GM23338 (cell line): ENCODE measurements around the gene ULK4. TPM values are rescaled to one million over a fixed set of nuclear protein-coding genes. Genes with fewer than 3 reads are reported as not detected.

ENCODE experiments used
- ATAC-seq: fragments of 200-7000 bp; cut with Tn5 transposase; 3 replicates; pipeline ENCODE4 v1.9.1; 2020
- DNase-seq: peaks from one replicate; pipeline ENCODE4 v3.0.0-alpha.2; 2015; ENCODE audit warnings: low spot score
- H2AFZ ChIP-seq: fragments of 200-600 bp; sonication (generic); 2 replicates; pipeline ENCODE4 v1.8.0; 2016; ENCODE audit warnings: antibody characterized with exemption, mild to moderate bottlenecking, moderate library complexity
- H3F3A ChIP-seq: fragments of 200-600 bp; sonication (generic); replicated peaks from 2 replicates; pipeline ENCODE4 v1.8.0; 2017; ENCODE audit warnings: antibody characterized with exemption, mixed run types, low read depth
- H3K27ac ChIP-seq: fragments of 200-600 bp; sonication (generic); 2 replicates; pipeline ENCODE4 v1.6.1; 2016; ENCODE audit warnings: low read depth
- H3K27me3 ChIP-seq: fragments of 200-600 bp; sonication (generic); 2 replicates; pipeline ENCODE4 v1.8.0; 2016; ENCODE audit warnings: mild to moderate bottlenecking, mixed run types, moderate library complexity; ENCODE audit not compliant: insufficient read depth
- H3K36me3 ChIP-seq: fragments of 200-600 bp; sonication (generic); 2 replicates; pipeline ENCODE4 v1.8.0; 2016; ENCODE audit warnings: mild to moderate bottlenecking; ENCODE audit not compliant: insufficient read depth
- H3K4me1 ChIP-seq: fragments of 200-600 bp; sonication (generic); 2 replicates; pipeline ENCODE4 v1.8.0; 2016; ENCODE audit warnings: mild to moderate bottlenecking, moderate library complexity; ENCODE audit not compliant: insufficient read depth
- H3K4me2 ChIP-seq: fragments of 200-600 bp; sonication (generic); 2 replicates; pipeline ENCODE4 v1.7.1; 2017; ENCODE audit warnings: mixed run types
- H3K4me3 ChIP-seq: fragments of 200-600 bp; sonication (generic); 2 replicates; pipeline ENCODE4 v1.6.1; 2016; ENCODE audit warnings: mixed run types
- H3K79me2 ChIP-seq: fragments of 200-600 bp; sonication (generic); replicated peaks from 2 replicates; pipeline ENCODE4 v1.8.0; 2017; ENCODE audit warnings: mild to moderate bottlenecking; ENCODE audit not compliant: insufficient read depth
- H3K9me2 ChIP-seq: fragments of 200-600 bp; sonication (generic); 2 replicates; pipeline ENCODE4 v1.8.0; 2017; ENCODE audit not compliant: insufficient read depth
- H4K20me1 ChIP-seq: fragments of 200-600 bp; sonication (generic); replicated peaks from 2 replicates; pipeline ENCODE4 v1.8.0; 2017; ENCODE audit warnings: mild to moderate bottlenecking; ENCODE audit not compliant: insufficient read depth
- H3K27ac Mint-ChIP-seq: 2 replicates; pipeline ENCODE4 v1.8.0; 2020; ENCODE audit warnings: inconsistent platforms, mild to moderate bottlenecking, moderate library complexity, mixed read lengths
- H3K27me3 Mint-ChIP-seq: 3 replicates; pipeline ENCODE4 v1.8.0; 2022; ENCODE audit warnings: low read depth, mild to moderate bottlenecking, moderate library complexity, mixed read lengths, inconsistent platforms; ENCODE audit not compliant: insufficient read depth, poor library complexity
- H3K36me3 Mint-ChIP-seq: 3 replicates; pipeline ENCODE4 v1.8.0; 2021; ENCODE audit warnings: low read depth, mild to moderate bottlenecking, inconsistent platforms, moderate library complexity, mixed read lengths
- H3K4me1 Mint-ChIP-seq: 3 replicates; pipeline ENCODE4 v1.8.0; 2020; ENCODE audit warnings: mild to moderate bottlenecking, inconsistent platforms, mixed read lengths
- H3K4me3 Mint-ChIP-seq: 3 replicates; pipeline ENCODE4 v1.8.0; 2021; ENCODE audit warnings: moderate library complexity, mild to moderate bottlenecking, inconsistent platforms, mixed read lengths
- H3K9me3 Mint-ChIP-seq: 3 replicates; pipeline ENCODE4 v1.8.0; 2020; ENCODE audit warnings: moderate library complexity, mild to moderate bottlenecking, inconsistent platforms, mixed read lengths
- CREB1 ChIP-seq: fragments of 250-450 bp; sonication (Bioruptor Pico); IDR thresholded peaks from 2 replicates; pipeline ENCODE4 v1.5.0; 2020; ENCODE audit warnings: low read depth, mild to moderate bottlenecking, moderate library complexity
- EZH2 ChIP-seq: fragments of 200-600 bp; sonication (generic); IDR thresholded peaks from one replicate; pipeline ENCODE4 v1.8.0; 2017; ENCODE audit warnings: antibody characterized with exemption, mild to moderate bottlenecking, low read depth; ENCODE audit not compliant: unreplicated experiment
- EZH2phosphoT487 ChIP-seq: fragments of 200-600 bp; sonication (generic); IDR thresholded peaks from one replicate; pipeline ENCODE4 v1.8.1; 2018; ENCODE audit warnings: antibody characterized with exemption; ENCODE audit not compliant: unreplicated experiment
- JUNB ChIP-seq: IDR thresholded peaks from one replicate; pipeline ENCODE4 v1.6.1; 2016; ENCODE audit warnings: antibody characterized with exemption; ENCODE audit not compliant: unreplicated experiment
- POLR2AphosphoS5 ChIP-seq: IDR thresholded peaks from 2 replicates; pipeline ENCODE4 v1.6.1; 2016; ENCODE audit warnings: antibody characterized with exemption, low read depth
- STAT1 ChIP-seq: IDR thresholded peaks from one replicate; pipeline ENCODE4 v1.6.1; 2016; ENCODE audit warnings: antibody characterized with exemption; ENCODE audit not compliant: unreplicated experiment
- ZNF114 ChIP-seq: fragments of 250-450 bp; sonication (Bioruptor Pico); IDR thresholded peaks from 2 replicates; pipeline ENCODE4 v1.5.0; 2020; ENCODE audit warnings: mild to moderate bottlenecking, moderate library complexity
- ZNF331 ChIP-seq: fragments of 250-450 bp; sonication (Bioruptor Pico); IDR thresholded peaks from 2 replicates; pipeline ENCODE4 v1.5.0; 2020; ENCODE audit warnings: low read depth, mild to moderate bottlenecking, moderate library complexity
- polyA plus RNA-seq: library from polyadenylated mRNA; unstranded; fragments of >200 nt; fragmentation: Nextera tagmentation; extraction: Ambion mirVana; gene quantifications from 2 replicates; pipeline ENCODE4 v1.2.1, GENCODE V29; 2016
- total RNA-seq: library from RNA; depleted of rRNA; stranded (reverse); fragments of >200 nt; shearing (Covaris generic); gene quantifications from 2 replicates; pipeline ENCODE4 v1.2.3, GENCODE V29; 2014
- TF ChIP-seq, protein P1 (sequence below): IDR thresholded peaks from 2 replicates; pipeline ENCODE4 v1.6.1; 2016; ENCODE audit warnings: antibody characterized with exemption
- TF ChIP-seq, protein P2 (sequence below): IDR thresholded peaks from one replicate; pipeline ENCODE4 v1.6.1; 2018; ENCODE audit warnings: antibody characterized with exemption; ENCODE audit not compliant: unreplicated experiment
- TF ChIP-seq, protein P3 (sequence below), 2 experiments: fragments of 200-600 bp in 1 of 2; sonication (generic) in 1 of 2; conservative IDR thresholded peaks; 2 replicates each; pipeline versions ENCODE4 v1.5.1 to v1.6.1; 2016 to 2017; ENCODE audit warnings: antibody characterized with exemption in 2 of 2, low read depth in 2 of 2, mild to moderate bottlenecking in 2 of 2, moderate library complexity in 1 of 2

The ULK4 gene
- total and polyA plus RNA-seq, 2 experiments from 2014 or later: 20.8 to 41.4 TPM

DNA sequence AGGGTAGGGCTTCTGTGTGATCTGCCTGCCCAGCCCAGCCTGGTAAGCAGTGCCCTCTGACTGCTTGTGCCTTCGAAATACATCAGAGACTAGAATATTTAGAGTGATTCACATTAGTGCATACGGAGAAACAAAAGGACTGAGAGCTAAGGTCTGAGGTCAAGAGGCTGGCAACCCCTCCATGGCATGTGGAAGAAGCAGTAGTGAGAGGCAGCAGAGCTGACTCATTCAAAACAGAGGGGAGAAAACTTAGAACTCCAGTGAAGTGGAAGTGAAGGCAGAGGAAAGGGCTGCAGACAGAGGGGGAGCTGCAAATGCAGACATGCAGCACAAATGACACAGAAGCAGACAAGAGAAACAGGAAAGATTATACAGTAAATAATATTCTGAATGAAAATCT is 61.6 kb downstream of the ULK4 start:
- DNase-seq: no peak
- no peak for ATAC-seq
- Histone ChIP-seq H4K20me1 (no peaks in the 10 kb centered on the region), H3F3A (no peaks in the 10 kb centered on the region), H3K36me3 (no peaks in the 10 kb centered on the region), H3K27ac (0 out of 2 replicates have a peak overlapping the region, but pooled peaks have one; percentile 62), H3K79me2 (no peaks in the 10 kb centered on the region), H3K4me1 (no peaks in the 10 kb centered on the region), H3K27me3 (no peaks in the 10 kb centered on the region), H3K4me2 (no peak overlapping the region), H3K4me3 (no peak overlapping the region), H2AFZ (no peak overlapping the region), H3K9me2 (no peaks in the 10 kb centered on the region)
- H3K36me3 Mint-ChIP-seq: peaks cover 11% of the 10 kb centered on the region
- H3K9me3 Mint-ChIP-seq: no peaks in the 10 kb centered on the region
- TF ChIP-seq POLR2AphosphoS5 (no peak), ZNF331 (CRISPR knock-in tag) (no peak), JUNB (no peak), CREB1 (CRISPR knock-in tag) (no peak), ZNF114 (CRISPR knock-in tag) (no peak), EZH2 (no peak)
- TF ChIP-seq, protein P1, sequence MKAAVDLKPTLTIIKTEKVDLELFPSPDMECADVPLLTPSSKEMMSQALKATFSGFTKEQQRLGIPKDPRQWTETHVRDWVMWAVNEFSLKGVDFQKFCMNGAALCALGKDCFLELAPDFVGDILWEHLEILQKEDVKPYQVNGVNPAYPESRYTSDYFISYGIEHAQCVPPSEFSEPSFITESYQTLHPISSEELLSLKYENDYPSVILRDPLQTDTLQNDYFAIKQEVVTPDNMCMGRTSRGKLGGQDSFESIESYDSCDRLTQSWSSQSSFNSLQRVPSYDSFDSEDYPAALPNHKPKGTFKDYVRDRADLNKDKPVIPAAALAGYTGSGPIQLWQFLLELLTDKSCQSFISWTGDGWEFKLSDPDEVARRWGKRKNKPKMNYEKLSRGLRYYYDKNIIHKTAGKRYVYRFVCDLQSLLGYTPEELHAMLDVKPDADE: no peak
- no peak overlapping the region for H3K4me3 Mint-ChIP-seq
- H3K27me3 Mint-ChIP-seq: no peaks in the 10 kb centered on the region
- peak overlapping the region; percentile 16; the same call in 1 of the 2 replicates for H3K27ac Mint-ChIP-seq
- 0 out of 3 replicates have a peak, but pooled peaks cover 3% of the 10 kb centered on the region for H3K4me1 Mint-ChIP-seq

DNA sequence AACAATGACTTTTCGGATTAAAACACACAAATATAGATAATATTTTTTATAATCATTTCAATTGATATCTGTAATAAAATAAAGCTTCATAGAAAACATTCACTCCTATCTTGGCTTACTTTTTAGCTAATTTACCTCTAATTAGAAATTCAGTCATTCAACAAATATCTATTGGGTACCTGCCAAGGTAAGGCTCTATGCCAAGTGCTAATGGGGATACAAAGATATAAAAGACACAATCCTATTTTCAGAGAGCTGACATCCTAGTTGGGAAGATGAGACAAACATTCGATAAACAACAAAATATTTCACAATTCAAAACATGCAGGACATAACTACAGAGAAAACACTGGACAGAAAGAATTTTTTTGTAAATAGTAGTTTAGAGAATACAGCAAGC is 63.3 kb downstream of the ULK4 start:
- no peaks in the 10 kb centered on the region for H3K27me3 Mint-ChIP-seq
- no peaks in the 10 kb centered on the region for H3K9me3 Mint-ChIP-seq
- H3K4me1 ChIP-seq: no peaks in the 10 kb centered on the region
- no peak overlapping the region for H3K4me3 Mint-ChIP-seq
- 0 out of 3 replicates have a peak, but pooled peaks cover 3% of the 10 kb centered on the region for H3K4me1 Mint-ChIP-seq
- DNase-seq (no peak), ATAC-seq (no peak)
- no peak overlapping the region for H3K4me3 ChIP-seq
- H3K27me3 ChIP-seq: no peaks in the 10 kb centered on the region
- no peaks in the 10 kb centered on the region for H3F3A ChIP-seq
- peaks cover 11% of the 10 kb centered on the region for H3K36me3 Mint-ChIP-seq
- no peak overlapping the region for H3K4me2 ChIP-seq
- no peaks in the 10 kb centered on the region for H4K20me1 ChIP-seq
- H3K27ac Mint-ChIP-seq: no peak overlapping the region
- H3K9me2 ChIP-seq: no peaks in the 10 kb centered on the region
- no peaks in the 10 kb centered on the region for H3K79me2 ChIP-seq
- H3K36me3 ChIP-seq: no peaks in the 10 kb centered on the region
- no peak overlapping the region for H2AFZ ChIP-seq
- no peak overlapping the region for H3K27ac ChIP-seq
- TF ChIP-seq EZH2 (no peak), CREB1 (CRISPR knock-in tag) (no peak), STAT1 (no peak), ZNF114 (CRISPR knock-in tag) (no peak), JUNB (no peak), EZH2phosphoT487 (no peak), ZNF331 (CRISPR knock-in tag) (no peak), POLR2AphosphoS5 (no peak)
- TF ChIP-seq, protein P2, sequence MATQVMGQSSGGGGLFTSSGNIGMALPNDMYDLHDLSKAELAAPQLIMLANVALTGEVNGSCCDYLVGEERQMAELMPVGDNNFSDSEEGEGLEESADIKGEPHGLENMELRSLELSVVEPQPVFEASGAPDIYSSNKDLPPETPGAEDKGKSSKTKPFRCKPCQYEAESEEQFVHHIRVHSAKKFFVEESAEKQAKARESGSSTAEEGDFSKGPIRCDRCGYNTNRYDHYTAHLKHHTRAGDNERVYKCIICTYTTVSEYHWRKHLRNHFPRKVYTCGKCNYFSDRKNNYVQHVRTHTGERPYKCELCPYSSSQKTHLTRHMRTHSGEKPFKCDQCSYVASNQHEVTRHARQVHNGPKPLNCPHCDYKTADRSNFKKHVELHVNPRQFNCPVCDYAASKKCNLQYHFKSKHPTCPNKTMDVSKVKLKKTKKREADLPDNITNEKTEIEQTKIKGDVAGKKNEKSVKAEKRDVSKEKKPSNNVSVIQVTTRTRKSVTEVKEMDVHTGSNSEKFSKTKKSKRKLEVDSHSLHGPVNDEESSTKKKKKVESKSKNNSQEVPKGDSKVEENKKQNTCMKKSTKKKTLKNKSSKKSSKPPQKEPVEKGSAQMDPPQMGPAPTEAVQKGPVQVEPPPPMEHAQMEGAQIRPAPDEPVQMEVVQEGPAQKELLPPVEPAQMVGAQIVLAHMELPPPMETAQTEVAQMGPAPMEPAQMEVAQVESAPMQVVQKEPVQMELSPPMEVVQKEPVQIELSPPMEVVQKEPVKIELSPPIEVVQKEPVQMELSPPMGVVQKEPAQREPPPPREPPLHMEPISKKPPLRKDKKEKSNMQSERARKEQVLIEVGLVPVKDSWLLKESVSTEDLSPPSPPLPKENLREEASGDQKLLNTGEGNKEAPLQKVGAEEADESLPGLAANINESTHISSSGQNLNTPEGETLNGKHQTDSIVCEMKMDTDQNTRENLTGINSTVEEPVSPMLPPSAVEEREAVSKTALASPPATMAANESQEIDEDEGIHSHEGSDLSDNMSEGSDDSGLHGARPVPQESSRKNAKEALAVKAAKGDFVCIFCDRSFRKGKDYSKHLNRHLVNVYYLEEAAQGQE: no peak
- TF ChIP-seq, protein P3, sequence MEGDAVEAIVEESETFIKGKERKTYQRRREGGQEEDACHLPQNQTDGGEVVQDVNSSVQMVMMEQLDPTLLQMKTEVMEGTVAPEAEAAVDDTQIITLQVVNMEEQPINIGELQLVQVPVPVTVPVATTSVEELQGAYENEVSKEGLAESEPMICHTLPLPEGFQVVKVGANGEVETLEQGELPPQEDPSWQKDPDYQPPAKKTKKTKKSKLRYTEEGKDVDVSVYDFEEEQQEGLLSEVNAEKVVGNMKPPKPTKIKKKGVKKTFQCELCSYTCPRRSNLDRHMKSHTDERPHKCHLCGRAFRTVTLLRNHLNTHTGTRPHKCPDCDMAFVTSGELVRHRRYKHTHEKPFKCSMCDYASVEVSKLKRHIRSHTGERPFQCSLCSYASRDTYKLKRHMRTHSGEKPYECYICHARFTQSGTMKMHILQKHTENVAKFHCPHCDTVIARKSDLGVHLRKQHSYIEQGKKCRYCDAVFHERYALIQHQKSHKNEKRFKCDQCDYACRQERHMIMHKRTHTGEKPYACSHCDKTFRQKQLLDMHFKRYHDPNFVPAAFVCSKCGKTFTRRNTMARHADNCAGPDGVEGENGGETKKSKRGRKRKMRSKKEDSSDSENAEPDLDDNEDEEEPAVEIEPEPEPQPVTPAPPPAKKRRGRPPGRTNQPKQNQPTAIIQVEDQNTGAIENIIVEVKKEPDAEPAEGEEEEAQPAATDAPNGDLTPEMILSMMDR (conservative IDR thresholded peaks at IDR 0.05; ENCODE audit: low read depth in 2 of 2): no peak
